Breast epithelium (tissue), 3 donors: ENCODE measurements around the gene VAMP8.

Experiments
- POLR2A ChIP-seq: fragments of 450-650 bp; IDR thresholded peaks from one replicate; pipeline ENCODE4 v1.6.1; 2016; ENCODE audit warnings: antibody characterized with exemption, mild to moderate bottlenecking, moderate library complexity
- POLR2AphosphoS5 ChIP-seq, 3 donors: sonication (generic); formaldehyde crosslinking; IDR thresholded peaks; one replicate each; pipeline ENCODE4 v1.6.1; 2017; ENCODE audit warnings: antibody characterized with exemption in 3 of 3
- TF ChIP-seq, protein P1 (sequence below), 3 donors: fragments of 450-650 bp; IDR thresholded peaks; one replicate each; pipeline ENCODE4 v1.5.1; 2016 to 2017; ENCODE audit warnings: antibody characterized with exemption in 3 of 3, mild to moderate bottlenecking in 3 of 3, moderate library complexity in 3 of 3

DNA sequence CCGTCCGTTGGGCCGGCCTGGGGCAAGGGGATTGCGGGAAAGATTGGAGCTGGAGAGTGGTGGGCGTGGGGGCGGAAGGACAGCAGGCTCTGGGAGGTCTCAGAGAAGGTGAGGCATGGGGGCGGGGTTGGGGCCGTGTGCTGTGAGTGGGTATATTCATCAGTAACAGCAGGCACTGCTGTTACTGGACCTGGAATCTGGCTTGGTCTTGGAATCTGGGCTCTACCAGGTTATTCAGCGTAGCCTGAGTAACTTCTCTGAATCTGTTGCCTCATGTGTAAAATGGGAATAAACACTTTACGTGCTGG, 18.6 kb downstream of the VAMP8 start:
- TF ChIP-seq, protein P1, sequence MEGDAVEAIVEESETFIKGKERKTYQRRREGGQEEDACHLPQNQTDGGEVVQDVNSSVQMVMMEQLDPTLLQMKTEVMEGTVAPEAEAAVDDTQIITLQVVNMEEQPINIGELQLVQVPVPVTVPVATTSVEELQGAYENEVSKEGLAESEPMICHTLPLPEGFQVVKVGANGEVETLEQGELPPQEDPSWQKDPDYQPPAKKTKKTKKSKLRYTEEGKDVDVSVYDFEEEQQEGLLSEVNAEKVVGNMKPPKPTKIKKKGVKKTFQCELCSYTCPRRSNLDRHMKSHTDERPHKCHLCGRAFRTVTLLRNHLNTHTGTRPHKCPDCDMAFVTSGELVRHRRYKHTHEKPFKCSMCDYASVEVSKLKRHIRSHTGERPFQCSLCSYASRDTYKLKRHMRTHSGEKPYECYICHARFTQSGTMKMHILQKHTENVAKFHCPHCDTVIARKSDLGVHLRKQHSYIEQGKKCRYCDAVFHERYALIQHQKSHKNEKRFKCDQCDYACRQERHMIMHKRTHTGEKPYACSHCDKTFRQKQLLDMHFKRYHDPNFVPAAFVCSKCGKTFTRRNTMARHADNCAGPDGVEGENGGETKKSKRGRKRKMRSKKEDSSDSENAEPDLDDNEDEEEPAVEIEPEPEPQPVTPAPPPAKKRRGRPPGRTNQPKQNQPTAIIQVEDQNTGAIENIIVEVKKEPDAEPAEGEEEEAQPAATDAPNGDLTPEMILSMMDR (IDR thresholded peaks at IDR 0.05) = no peak
- TF ChIP-seq POLR2A = no peak
- no peak for TF ChIP-seq POLR2AphosphoS5 (IDR thresholded peaks at IDR 0.05)
